Fibroblast of lung (primary cell): ENCODE results near the gene DNMT1.

Experiments
- EZH2 ChIP-seq: IDR thresholded peaks from 2 replicates; pipeline ENCODE4 v1.5.1; 2012; ENCODE audit warnings: low read length, control low read depth, mild to moderate bottlenecking; ENCODE audit errors: missing control alignments
- TF ChIP-seq, protein P1 (sequence below), 2 donors: IDR thresholded peaks in 1 of 2; conservative IDR thresholded peaks in 1 of 2; 1 replicate in 1 of 2; 2 replicates in 1 of 2; pipeline ENCODE4 v1.5.1; 2011 to 2012; ENCODE audit warnings: low read length in 2 of 2, control low read depth in 1 of 2, inconsistent platforms in 1 of 2, low read depth in 1 of 2, mild to moderate bottlenecking in 1 of 2

DNA sequence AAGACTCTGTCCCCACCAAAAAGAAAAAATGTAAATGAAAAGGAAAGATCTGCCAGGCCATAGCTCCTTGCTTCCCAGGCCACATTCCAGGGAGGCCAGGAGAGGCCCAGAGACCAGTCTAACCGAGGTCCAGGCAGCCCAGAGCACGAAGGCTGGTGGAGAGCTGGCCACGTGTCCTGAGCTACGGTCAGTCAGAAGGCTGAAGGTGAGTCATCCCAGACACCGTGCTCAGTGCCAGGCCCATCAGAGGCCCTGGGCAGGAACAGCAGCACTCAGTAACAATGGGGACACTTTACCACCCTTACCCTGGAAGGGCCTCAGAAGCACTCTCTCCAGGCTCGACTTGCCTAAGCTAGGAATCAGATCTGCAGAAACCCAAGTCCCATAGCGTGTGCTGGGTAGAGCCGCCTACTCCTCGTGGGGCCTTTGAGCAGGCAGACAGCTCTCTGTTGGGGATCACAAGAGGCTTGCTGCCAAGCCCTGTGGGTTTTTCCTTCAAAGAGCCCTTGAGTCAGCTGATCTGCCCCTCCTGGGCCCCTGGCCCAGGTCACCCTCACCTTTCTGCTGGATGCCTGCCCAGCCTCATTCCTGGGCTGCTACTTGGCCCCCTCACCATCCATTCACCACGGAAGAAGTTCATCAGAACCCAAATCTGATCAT is 11.6 kb upstream of the DNMT1 start:
- TF ChIP-seq, protein P1, sequence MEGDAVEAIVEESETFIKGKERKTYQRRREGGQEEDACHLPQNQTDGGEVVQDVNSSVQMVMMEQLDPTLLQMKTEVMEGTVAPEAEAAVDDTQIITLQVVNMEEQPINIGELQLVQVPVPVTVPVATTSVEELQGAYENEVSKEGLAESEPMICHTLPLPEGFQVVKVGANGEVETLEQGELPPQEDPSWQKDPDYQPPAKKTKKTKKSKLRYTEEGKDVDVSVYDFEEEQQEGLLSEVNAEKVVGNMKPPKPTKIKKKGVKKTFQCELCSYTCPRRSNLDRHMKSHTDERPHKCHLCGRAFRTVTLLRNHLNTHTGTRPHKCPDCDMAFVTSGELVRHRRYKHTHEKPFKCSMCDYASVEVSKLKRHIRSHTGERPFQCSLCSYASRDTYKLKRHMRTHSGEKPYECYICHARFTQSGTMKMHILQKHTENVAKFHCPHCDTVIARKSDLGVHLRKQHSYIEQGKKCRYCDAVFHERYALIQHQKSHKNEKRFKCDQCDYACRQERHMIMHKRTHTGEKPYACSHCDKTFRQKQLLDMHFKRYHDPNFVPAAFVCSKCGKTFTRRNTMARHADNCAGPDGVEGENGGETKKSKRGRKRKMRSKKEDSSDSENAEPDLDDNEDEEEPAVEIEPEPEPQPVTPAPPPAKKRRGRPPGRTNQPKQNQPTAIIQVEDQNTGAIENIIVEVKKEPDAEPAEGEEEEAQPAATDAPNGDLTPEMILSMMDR (conservative IDR thresholded peaks at IDR 0.05 in 1 of 2, IDR thresholded peaks at IDR 0.05 in 1 of 2; ENCODE audit: low read depth in 1 of 2, low read length in 2 of 2) = no peak
- TF ChIP-seq EZH2 = no peak
